Measurements from ENCODE around the gene NBL1. TPM values are rescaled to one million over a fixed set of nuclear protein-coding genes. Genes with fewer than 3 reads are reported as not detected.

Gene NBL1
- total and polyA plus RNA-seq, 9 of the 15 experiments (the other 6 are each of a cell fraction or from before 2014, with no cell fraction given) = 0.10 to 3.7 (median 1.8) TPM; not detected in 1

DNA sequence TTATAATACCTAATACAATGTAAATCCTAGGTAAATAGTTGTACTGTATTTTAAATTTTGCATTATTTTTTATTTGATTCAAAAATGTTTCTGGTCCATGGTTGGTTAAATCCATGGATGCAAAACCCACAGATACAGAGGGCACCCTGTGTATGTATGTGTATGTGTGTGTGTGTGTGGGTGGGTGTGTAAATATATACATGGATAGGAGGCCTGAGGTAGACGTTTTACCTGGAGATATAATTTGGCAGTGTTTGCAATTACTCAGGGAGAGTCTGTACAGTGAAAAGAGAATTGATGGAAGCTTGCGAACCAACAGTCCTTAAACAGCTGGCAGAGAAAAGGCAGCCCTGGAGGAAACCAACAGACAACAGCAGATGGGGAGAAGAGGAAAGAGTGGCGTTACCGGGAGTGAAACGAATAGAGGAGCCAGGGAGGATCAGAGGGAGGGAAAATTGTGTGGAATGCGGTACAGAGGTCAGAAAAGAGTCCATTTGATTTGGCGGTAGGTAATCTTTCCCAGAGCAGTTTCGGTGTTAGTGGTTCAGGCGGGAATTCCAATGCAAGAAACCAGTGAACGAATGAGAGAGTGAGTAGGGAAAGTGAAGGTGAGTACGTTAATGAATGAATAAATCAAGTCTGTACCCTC, 47.9 kb upstream of the NBL1 start (continued):
- TF ChIP-seq, protein P1, sequence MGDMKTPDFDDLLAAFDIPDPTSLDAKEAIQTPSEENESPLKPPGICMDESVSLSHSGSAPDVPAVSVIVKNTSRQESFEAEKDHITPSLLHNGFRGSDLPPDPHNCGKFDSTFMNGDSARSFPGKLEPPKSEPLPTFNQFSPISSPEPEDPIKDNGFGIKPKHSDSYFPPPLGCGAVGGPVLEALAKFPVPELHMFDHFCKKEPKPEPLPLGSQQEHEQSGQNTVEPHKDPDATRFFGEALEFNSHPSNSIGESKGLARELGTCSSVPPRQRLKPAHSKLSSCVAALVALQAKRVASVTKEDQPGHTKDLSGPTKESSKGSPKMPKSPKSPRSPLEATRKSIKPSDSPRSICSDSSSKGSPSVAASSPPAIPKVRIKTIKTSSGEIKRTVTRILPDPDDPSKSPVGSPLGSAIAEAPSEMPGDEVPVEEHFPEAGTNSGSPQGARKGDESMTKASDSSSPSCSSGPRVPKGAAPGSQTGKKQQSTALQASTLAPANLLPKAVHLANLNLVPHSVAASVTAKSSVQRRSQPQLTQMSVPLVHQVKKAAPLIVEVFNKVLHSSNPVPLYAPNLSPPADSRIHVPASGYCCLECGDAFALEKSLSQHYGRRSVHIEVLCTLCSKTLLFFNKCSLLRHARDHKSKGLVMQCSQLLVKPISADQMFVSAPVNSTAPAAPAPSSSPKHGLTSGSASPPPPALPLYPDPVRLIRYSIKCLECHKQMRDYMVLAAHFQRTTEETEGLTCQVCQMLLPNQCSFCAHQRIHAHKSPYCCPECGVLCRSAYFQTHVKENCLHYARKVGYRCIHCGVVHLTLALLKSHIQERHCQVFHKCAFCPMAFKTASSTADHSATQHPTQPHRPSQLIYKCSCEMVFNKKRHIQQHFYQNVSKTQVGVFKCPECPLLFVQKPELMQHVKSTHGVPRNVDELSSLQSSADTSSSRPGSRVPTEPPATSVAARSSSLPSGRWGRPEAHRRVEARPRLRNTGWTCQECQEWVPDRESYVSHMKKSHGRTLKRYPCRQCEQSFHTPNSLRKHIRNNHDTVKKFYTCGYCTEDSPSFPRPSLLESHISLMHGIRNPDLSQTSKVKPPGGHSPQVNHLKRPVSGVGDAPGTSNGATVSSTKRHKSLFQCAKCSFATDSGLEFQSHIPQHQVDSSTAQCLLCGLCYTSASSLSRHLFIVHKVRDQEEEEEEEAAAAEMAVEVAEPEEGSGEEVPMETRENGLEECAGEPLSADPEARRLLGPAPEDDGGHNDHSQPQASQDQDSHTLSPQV (IDR thresholded peaks at IDR 0.05) = peak; percentile 63; the same call in 1 of the 2 replicates
- TF ChIP-seq KAT7 (CRISPR knock-in tag; IDR thresholded peaks at IDR 0.05; ENCODE audit: borderline replicate concordance) = no peak
- TF ChIP-seq, protein P2, sequence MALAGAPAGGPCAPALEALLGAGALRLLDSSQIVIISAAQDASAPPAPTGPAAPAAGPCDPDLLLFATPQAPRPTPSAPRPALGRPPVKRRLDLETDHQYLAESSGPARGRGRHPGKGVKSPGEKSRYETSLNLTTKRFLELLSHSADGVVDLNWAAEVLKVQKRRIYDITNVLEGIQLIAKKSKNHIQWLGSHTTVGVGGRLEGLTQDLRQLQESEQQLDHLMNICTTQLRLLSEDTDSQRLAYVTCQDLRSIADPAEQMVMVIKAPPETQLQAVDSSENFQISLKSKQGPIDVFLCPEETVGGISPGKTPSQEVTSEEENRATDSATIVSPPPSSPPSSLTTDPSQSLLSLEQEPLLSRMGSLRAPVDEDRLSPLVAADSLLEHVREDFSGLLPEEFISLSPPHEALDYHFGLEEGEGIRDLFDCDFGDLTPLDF (CRISPR knock-in tag; IDR thresholded peaks at IDR 0.05) = peak; percentile 42; the same call in 1 of the 2 replicates
- TF ChIP-seq, protein P3, sequence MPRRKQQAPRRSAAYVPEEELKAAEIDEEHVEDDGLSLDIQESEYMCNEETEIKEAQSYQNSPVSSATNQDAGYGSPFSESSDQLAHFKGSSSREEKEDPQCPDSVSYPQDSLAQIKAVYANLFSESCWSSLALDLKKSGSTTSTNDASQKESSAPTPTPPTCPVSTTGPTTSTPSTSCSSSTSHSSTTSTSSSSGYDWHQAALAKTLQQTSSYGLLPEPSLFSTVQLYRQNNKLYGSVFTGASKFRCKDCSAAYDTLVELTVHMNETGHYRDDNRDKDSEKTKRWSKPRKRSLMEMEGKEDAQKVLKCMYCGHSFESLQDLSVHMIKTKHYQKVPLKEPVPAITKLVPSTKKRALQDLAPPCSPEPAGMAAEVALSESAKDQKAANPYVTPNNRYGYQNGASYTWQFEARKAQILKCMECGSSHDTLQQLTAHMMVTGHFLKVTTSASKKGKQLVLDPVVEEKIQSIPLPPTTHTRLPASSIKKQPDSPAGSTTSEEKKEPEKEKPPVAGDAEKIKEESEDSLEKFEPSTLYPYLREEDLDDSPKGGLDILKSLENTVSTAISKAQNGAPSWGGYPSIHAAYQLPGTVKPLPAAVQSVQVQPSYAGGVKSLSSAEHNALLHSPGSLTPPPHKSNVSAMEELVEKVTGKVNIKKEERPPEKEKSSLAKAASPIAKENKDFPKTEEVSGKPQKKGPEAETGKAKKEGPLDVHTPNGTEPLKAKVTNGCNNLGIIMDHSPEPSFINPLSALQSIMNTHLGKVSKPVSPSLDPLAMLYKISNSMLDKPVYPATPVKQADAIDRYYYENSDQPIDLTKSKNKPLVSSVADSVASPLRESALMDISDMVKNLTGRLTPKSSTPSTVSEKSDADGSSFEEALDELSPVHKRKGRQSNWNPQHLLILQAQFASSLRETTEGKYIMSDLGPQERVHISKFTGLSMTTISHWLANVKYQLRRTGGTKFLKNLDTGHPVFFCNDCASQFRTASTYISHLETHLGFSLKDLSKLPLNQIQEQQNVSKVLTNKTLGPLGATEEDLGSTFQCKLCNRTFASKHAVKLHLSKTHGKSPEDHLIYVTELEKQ (CRISPR knock-in tag; IDR thresholded peaks at IDR 0.05) = no peak
- no peak for TF ChIP-seq CBFA2T2 (conservative IDR thresholded peaks at IDR 0.05)
- TF ChIP-seq RAD51 (IDR thresholded peaks at IDR 0.05; ENCODE audit: borderline replicate concordance, low read depth) = peak; percentile 34; the same call in 1 of the 2 replicates
- TF ChIP-seq ZNF707 (CRISPR knock-in tag; conservative IDR thresholded peaks at IDR 0.05) = no peak
- TF ChIP-seq ZC3H11A (IDR thresholded peaks at IDR 0.05; ENCODE audit: low read depth, low read length) = no peak
- TF ChIP-seq, protein P4, sequence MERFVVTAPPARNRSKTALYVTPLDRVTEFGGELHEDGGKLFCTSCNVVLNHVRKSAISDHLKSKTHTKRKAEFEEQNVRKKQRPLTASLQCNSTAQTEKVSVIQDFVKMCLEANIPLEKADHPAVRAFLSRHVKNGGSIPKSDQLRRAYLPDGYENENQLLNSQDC (CRISPR knock-in tag; IDR thresholded peaks at IDR 0.05) = no peak
- no peak for TF ChIP-seq KDM2B (CRISPR knock-in tag; IDR thresholded peaks at IDR 0.05)
- no peak for TF ChIP-seq RAD21 (CRISPR knock-in tag; conservative IDR thresholded peaks at IDR 0.05 in 1 of 2, IDR thresholded peaks at IDR 0.05 in 1 of 2)
- 0 out of 2 replicates have a peak, but pooled peaks have one; percentile 39 for TF ChIP-seq PYGO2 (tag; IDR thresholded peaks at IDR 0.05)
- TF ChIP-seq, protein P5, sequence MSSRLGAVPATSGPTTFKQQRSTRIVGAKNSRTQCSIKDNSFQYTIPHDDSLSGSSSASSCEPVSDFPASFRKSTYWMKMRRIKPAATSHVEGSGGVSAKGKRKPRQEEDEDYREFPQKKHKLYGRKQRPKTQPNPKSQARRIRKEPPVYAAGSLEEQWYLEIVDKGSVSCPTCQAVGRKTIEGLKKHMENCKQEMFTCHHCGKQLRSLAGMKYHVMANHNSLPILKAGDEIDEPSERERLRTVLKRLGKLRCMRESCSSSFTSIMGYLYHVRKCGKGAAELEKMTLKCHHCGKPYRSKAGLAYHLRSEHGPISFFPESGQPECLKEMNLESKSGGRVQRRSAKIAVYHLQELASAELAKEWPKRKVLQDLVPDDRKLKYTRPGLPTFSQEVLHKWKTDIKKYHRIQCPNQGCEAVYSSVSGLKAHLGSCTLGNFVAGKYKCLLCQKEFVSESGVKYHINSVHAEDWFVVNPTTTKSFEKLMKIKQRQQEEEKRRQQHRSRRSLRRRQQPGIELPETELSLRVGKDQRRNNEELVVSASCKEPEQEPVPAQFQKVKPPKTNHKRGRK (tag; IDR thresholded peaks at IDR 0.05) = no peak
- no peak for TF ChIP-seq NR4A1 (CRISPR knock-in tag; IDR thresholded peaks at IDR 0.05)
- peak; percentile 42; the same call in 1 of the 2 replicates for TF ChIP-seq NR4A1 (tag; IDR thresholded peaks at IDR 0.05)
- no peak for TF ChIP-seq KDM1A (IDR thresholded peaks at IDR 0.05)
- TF ChIP-seq ZNF584 (CRISPR knock-in tag; IDR thresholded peaks at IDR 0.05; ENCODE audit: low read depth) = no peak
